ENCODE data around the gene NCKAP5.
"Not testable (repeated sequence)": the region's sequence is repeated elsewhere in the genome, so short reads cannot be mapped to it uniquely, and the experiment has no call there.

Gene NCKAP5

DNA sequence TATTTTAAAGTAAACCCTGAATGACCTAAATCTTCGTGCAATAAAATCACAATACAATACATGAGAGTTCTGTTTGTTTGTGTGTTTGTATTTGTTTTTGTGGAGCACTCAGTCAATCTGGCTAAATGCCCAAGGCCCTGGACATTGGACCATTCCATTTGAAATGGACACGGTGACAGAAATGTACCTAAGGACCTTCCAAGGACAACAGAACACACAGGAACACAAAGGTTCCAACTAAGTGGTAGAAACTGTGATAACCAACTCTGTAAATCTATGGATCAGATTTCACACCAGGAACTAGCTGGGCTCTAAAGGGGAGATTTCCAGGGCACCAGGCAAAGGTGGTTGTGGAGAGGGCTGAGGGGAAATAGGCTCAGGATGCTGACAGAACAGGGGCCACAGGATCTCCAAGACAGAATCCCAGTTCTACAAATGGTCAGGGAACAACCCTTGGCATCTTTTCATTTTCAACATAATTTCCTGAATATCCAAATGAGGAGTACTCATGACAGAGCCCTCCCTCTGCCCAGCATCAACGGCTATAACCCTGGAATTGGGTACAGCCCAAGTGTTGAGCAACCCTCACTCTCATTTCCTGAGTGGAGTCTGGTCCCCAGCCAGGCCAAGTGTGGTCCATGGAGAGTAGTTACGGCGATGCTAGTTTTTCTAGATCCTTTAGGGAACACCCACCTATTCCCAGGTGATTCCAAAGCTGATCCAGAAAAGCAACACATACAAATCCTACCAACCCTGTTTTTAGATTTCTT, 78.4 kb downstream of the NCKAP5 start:
- H3K27me3 Mint-ChIP-seq = no peaks in the 10 kb centered on the region
- intact Hi-C loops (cut with micrococcal nuclease) = no loop called here
- no peak overlapping the region for H3K27ac Mint-ChIP-seq
- H3K4me1 Mint-ChIP-seq (ENCODE audit: low read depth) = no peaks in the 10 kb centered on the region
- H3K9me3 Mint-ChIP-seq = no peaks in the 10 kb centered on the region
- no peaks in the 10 kb centered on the region for H3K36me3 Mint-ChIP-seq (ENCODE audit: low read depth)
- H3K4me3 Mint-ChIP-seq = no peak overlapping the region

- no peaks in the 10 kb centered on the region for H3K9me3 Mint-ChIP-seq
These were observed 79.1 kb downstream of the NCKAP5 start for GRCh38 chr2:133489146-133489545.

DNA sequence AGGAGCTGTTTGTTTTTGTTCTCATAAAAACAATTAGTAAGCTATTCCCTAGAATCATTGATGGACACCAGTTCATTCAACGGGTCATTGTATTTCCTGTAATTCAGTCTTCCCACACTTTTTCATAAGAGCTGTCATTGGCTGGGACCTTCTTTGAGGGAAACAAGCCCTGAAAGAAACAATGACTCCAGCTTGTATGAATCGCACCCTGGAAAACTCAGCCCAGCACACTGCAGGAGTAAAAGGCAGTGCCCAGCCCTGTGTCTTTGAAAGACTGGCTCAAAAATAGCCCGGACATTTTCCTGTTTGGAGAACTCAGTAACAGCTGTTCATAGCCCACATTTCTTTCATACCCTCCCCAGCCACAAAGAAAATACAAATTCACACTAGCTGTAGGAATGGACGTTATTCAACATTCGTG, 81.5 kb downstream of the NCKAP5 start:
- intact Hi-C loops (cut with micrococcal nuclease) = no loop called here
- no peaks in the 10 kb centered on the region for H3K4me1 Mint-ChIP-seq (ENCODE audit: low read depth)
- H3K36me3 Mint-ChIP-seq (ENCODE audit: low read depth) = no peaks in the 10 kb centered on the region
- no peak overlapping the region for H3K4me3 Mint-ChIP-seq
- H3K27ac Mint-ChIP-seq = no peak overlapping the region
- H3K27me3 Mint-ChIP-seq = no peaks in the 10 kb centered on the region
- no peaks in the 10 kb centered on the region for H3K9me3 Mint-ChIP-seq

More at GRCh38 chr2:133489146-133489545, 79.1 kb downstream of the NCKAP5 start:
- Mint-ChIP-seq H3K4me1 (ENCODE audit: low read depth) (no peaks in the 10 kb centered on the region), H3K27me3 (no peaks in the 10 kb centered on the region), H3K4me3 (no peak overlapping the region), H3K36me3 (ENCODE audit: low read depth) (no peaks in the 10 kb centered on the region), H3K27ac (no peak overlapping the region)
- intact Hi-C loops (cut with micrococcal nuclease) = no loop called here

DNA sequence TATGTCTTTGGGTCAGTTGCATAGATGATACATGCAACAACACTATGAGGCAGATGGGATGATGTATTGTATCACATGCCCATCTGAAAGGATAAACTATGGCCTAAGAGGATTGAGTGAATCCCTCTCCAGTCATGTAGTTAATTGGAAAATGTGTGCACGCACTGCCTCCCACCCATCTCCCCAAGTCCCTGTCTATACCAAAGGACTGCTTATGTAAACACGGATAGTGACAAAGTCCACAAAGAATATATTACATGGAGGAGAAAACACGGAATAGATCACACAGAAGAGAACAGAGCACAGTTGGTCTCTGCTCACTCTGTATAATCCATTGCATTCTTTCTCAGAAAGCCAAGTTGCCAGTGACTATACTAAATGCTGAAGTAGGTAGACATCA, 82.4 kb downstream of the NCKAP5 start:
- no peak overlapping the region for H3K4me3 Mint-ChIP-seq
- no peaks in the 10 kb centered on the region for H3K9me3 Mint-ChIP-seq
- H3K36me3 Mint-ChIP-seq (ENCODE audit: low read depth) = no peaks in the 10 kb centered on the region
- no peak overlapping the region for H3K27ac Mint-ChIP-seq
- no peaks in the 10 kb centered on the region for H3K27me3 Mint-ChIP-seq
- intact Hi-C loops (cut with micrococcal nuclease) = no loop called here
- no peaks in the 10 kb centered on the region for H3K4me1 Mint-ChIP-seq (ENCODE audit: low read depth)

GRCh38 chr2:133484784-133485183, 83.5 kb downstream of the NCKAP5 start:
- Mint-ChIP-seq H3K9me3 (no peaks in the 10 kb centered on the region), H3K36me3 (ENCODE audit: low read depth) (no peaks in the 10 kb centered on the region), H3K27me3 (no peaks in the 10 kb centered on the region), H3K4me3 (no peak overlapping the region), H3K4me1 (ENCODE audit: low read depth) (no peaks in the 10 kb centered on the region), H3K27ac (no peak overlapping the region)
- intact Hi-C loops (cut with micrococcal nuclease) = no loop called here

DNA sequence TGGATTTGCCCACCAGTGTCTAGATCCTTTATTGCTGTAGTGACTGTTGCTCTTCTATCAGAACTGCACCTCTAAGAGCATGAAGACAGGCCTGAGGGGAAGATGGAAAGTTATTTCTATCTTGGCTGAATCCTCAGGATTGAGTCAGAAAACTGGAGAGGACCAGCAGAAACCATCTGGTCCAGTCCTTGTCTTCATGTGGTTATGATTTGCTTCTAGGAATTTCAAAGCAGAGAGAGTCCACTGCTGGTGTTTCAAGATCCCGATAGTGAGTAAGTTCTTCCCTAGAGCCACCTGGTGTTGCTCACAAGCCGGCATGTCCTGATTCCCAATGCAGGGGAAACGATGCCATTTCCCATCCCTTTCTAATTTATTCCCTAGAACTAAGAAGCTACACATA, 84.2 kb downstream of the NCKAP5 start:
- Mint-ChIP-seq H3K9me3 (no peaks in the 10 kb centered on the region), H3K4me3 (no peak overlapping the region), H3K4me1 (ENCODE audit: low read depth) (no peaks in the 10 kb centered on the region), H3K27ac (no peak overlapping the region), H3K36me3 (ENCODE audit: low read depth) (no peaks in the 10 kb centered on the region), H3K27me3 (no peaks in the 10 kb centered on the region)
- intact Hi-C loops (cut with micrococcal nuclease) = no loop called here

- no peaks in the 10 kb centered on the region for H3K36me3 Mint-ChIP-seq (ENCODE audit: low read depth)
- H3K4me3 Mint-ChIP-seq = no peak overlapping the region
- no peaks in the 10 kb centered on the region for H3K9me3 Mint-ChIP-seq
- H3K27ac Mint-ChIP-seq = no peak overlapping the region
- H3K27me3 Mint-ChIP-seq = no peaks in the 10 kb centered on the region
- no peaks in the 10 kb centered on the region for H3K4me1 Mint-ChIP-seq (ENCODE audit: low read depth)
- intact Hi-C loops (cut with micrococcal nuclease) = no loop called here
These were observed 85.1 kb downstream of the NCKAP5 start for GRCh38 chr2:133483181-133483580.

- no peaks in the 10 kb centered on the region for H3K36me3 Mint-ChIP-seq (ENCODE audit: low read depth)
- no peaks in the 10 kb centered on the region for H3K9me3 Mint-ChIP-seq
- H3K4me1 Mint-ChIP-seq (ENCODE audit: low read depth) = no peaks in the 10 kb centered on the region
- no peak overlapping the region for H3K27ac Mint-ChIP-seq
- intact Hi-C loops (cut with micrococcal nuclease) = no loop called here
- no peaks in the 10 kb centered on the region for H3K27me3 Mint-ChIP-seq
- H3K4me3 Mint-ChIP-seq = no peak overlapping the region
These were observed 87.4 kb downstream of the NCKAP5 start for GRCh38 chr2:133480707-133481429.

GRCh38 chr2:133477616-133477990, 90.7 kb downstream of the NCKAP5 start:
- no peak overlapping the region for H3K27ac Mint-ChIP-seq
- H3K27me3 Mint-ChIP-seq = no peaks in the 10 kb centered on the region
- H3K9me3 Mint-ChIP-seq = no peaks in the 10 kb centered on the region
- H3K4me3 Mint-ChIP-seq = no peak overlapping the region
- intact Hi-C loops (cut with micrococcal nuclease) = no loop called here
- no peaks in the 10 kb centered on the region for H3K36me3 Mint-ChIP-seq (ENCODE audit: low read depth)
- H3K4me1 Mint-ChIP-seq (ENCODE audit: low read depth) = no peaks in the 10 kb centered on the region

- Mint-ChIP-seq H3K27me3 (no peaks in the 10 kb centered on the region), H3K9me3 (no peaks in the 10 kb centered on the region), H3K27ac (no peak overlapping the region), H3K36me3 (ENCODE audit: low read depth) (no peaks in the 10 kb centered on the region), H3K4me3 (no peak overlapping the region), H3K4me1 (ENCODE audit: low read depth) (no peaks in the 10 kb centered on the region)
- intact Hi-C loops (cut with micrococcal nuclease) = no loop called here
These were observed 91.2 kb downstream of the NCKAP5 start for GRCh38 chr2:133476931-133477615.

GRCh38 chr2:133476286-133476685, 92.0 kb downstream of the NCKAP5 start:
- Mint-ChIP-seq H3K27me3 (no peaks in the 10 kb centered on the region), H3K4me3 (no peak overlapping the region), H3K27ac (no peak overlapping the region), H3K4me1 (ENCODE audit: low read depth) (no peaks in the 10 kb centered on the region), H3K9me3 (no peaks in the 10 kb centered on the region), H3K36me3 (ENCODE audit: low read depth) (no peaks in the 10 kb centered on the region)
- intact Hi-C loops (cut with micrococcal nuclease) = no loop called here

DNA sequence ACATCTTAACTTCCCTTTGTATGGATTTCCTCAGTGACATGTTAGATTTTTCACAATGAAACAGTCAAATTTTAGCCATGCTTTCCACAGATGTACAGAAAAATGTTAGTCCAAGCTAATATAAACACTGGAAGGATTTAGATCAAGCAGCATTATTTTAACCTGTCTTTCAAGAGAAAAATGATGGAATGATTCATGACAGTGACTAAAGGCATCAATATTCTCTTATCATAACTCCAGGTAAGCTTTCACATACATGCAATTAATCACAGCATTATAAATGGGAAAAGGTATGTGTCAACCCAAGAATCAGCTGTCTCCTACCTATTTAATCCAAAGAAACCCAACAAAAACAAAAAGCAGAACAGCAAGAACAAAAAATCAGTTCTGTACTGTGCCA, 92.7 kb downstream of the NCKAP5 start:
- Mint-ChIP-seq H3K36me3 (ENCODE audit: low read depth) (no peaks in the 10 kb centered on the region), H3K4me3 (no peak overlapping the region)
- intact Hi-C loops (cut with micrococcal nuclease) = no loop called here

GRCh38 chr2:133470446-133470845, 97.8 kb downstream of the NCKAP5 start:
- H3K9me3 Mint-ChIP-seq; intact Hi-C loops (cut with micrococcal nuclease); H3K4me1 Mint-ChIP-seq (ENCODE audit: low read depth); H3K27ac Mint-ChIP-seq; H3K36me3 Mint-ChIP-seq (ENCODE audit: low read depth); H3K27me3 Mint-ChIP-seq; H3K4me3 Mint-ChIP-seq: not testable (repeated sequence)

More for the DNA sequence above, 92.7 kb downstream of the NCKAP5 start:
- Mint-ChIP-seq H3K27me3 (no peaks in the 10 kb centered on the region), H3K9me3 (peaks cover 4% of the 10 kb centered on the region), H3K27ac (no peak overlapping the region), H3K4me1 (ENCODE audit: low read depth) (no peaks in the 10 kb centered on the region)

DNA sequence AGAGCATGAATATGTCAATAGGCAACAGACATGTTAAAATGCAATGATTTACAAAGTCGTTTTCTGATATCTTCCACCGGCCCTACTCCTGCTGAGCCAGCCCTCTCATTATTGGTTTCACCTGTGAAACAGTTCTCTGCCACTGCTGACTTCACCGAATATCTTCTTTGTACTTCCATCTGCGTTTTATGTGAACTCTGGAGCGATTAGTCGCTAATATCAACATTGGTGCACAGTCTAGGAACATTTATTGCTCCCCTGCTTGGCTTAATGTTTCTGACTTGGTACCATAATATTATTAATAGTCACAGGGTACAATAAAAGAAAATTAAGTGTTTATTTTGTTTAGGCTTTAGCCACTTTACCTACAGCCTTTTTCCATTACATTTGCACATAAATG, 105.5 kb downstream of the NCKAP5 start:
- H3K4me3 Mint-ChIP-seq = no peak overlapping the region
- no peaks in the 10 kb centered on the region for H3K27me3 Mint-ChIP-seq
- no peaks in the 10 kb centered on the region for H3K36me3 Mint-ChIP-seq (ENCODE audit: low read depth)
- no peaks in the 10 kb centered on the region for H3K9me3 Mint-ChIP-seq
- intact Hi-C loops (cut with micrococcal nuclease) = no loop called here
- H3K4me1 Mint-ChIP-seq (ENCODE audit: low read depth) = no peaks in the 10 kb centered on the region
- no peak overlapping the region for H3K27ac Mint-ChIP-seq

Data from dendritic cell treated with granulocyte-macrophage colony-stimulating factor and Interleukin-4, amounts not matched to agents 40 ng/mL and 50 ng/mL, for 4 days (primary cell).